Measurements from ENCODE around the gene TAB3.

GRCh38 chrX:30887721-30888120 lies 1.3 kb downstream of the TAB3 start:
- no peak for TF ChIP-seq GATA2 (IDR thresholded peaks at IDR 0.05; ENCODE audit: low read depth, low read length)
- no peak for TF ChIP-seq GATA3 (IDR thresholded peaks at IDR 0.05; ENCODE audit: low read depth, low read length)
